Left lung (tissue), 10 donors: ENCODE data around the gene NELFE. TPM values are rescaled to one million over a fixed set of nuclear protein-coding genes. Genes with fewer than 3 reads are reported as not detected.
"Not testable (repeated sequence)": the region's sequence is repeated elsewhere in the genome, so short reads cannot be mapped to it uniquely, and the experiment has no call there.

Experiments
- ATAC-seq: fragments of 200-7000 bp; cut with Tn5 transposase; one replicate; pipeline ENCODE4 v1.9.1; 2020; ENCODE audit warnings: moderate library complexity
- DNase-seq, 4 donors: peaks; one replicate each; pipeline ENCODE4 v3.0.0-alpha.2; 2013 to 2020
- H3K27ac ChIP-seq, 2 donors: fragments of 200-600 bp; sonication (generic) in 1 of 2; one replicate each; pipeline versions ENCODE4 v1.5.0 to v1.8.0; 2020 to 2021
- H3K27me3 ChIP-seq, 2 donors: fragments of 200-600 bp; sonication (generic) in 1 of 2; one replicate each; pipeline versions ENCODE4 v1.5.0 to v1.8.0; 2020 to 2021
- H3K36me3 ChIP-seq, 2 donors: fragments of 200-600 bp; sonication (generic) in 1 of 2; one replicate each; pipeline versions ENCODE4 v1.5.0 to v1.8.0; 2020 to 2021
- H3K4me1 ChIP-seq, 2 donors: fragments of 200-600 bp; one replicate each; pipeline ENCODE4 v1.8.0; 2021
- H3K4me3 ChIP-seq, 2 donors: fragments of 200-600 bp; sonication (generic) in 1 of 2; one replicate each; pipeline versions ENCODE4 v1.5.0 to v1.8.0; 2020 to 2021; ENCODE audit warnings: mild to moderate bottlenecking in 1 of 2
- H3K9me3 ChIP-seq, 2 donors: fragments of 200-600 bp; sonication (generic) in 1 of 2; one replicate each; pipeline versions ENCODE4 v1.5.0 to v1.8.0; 2020 to 2021
- intact Hi-C, 2 donors: fragments of 100-400 bp; cut with DNase I; formaldehyde crosslinking; loops; one replicate each; pipeline versions ENCODE4 v1.11.2 to v1.14.2; 2022
- polyA plus RNA-seq, 6 donors: library from polyadenylated mRNA; unstranded; fragments of 120-200 nt; gene quantifications; one replicate each; pipeline ENCODE4 v1.2.1, GENCODE V29; 2013; ENCODE audit not compliant: insufficient read length in 6 of 6
- total RNA-seq, 2 donors: library from RNA; stranded (reverse); fragmentation: NEBNext Ultra II Directional; extraction: Animal tissue kit (Norgen Biotek cat#: 25700); gene quantifications; one replicate each; pipeline ENCODE4 v1.2.1, GENCODE V29; 2021
- TF ChIP-seq, protein P1 (sequence below), 2 donors: fragments of 200-600 bp; sonication (generic) in 1 of 2; IDR thresholded peaks; one replicate each; pipeline versions ENCODE4 v1.5.0 to v1.8.0; 2021; ENCODE audit warnings: antibody characterized with exemption in 2 of 2
- donor health status: DM: no; HTN: yes; CAD: no.
- donor health status: DM: no; HTN: no; CAD: no.

Gene NELFE
- total and polyA plus RNA-seq, 8 donors: 42.9 to 93.0 (median 81.4) TPM

DNA sequence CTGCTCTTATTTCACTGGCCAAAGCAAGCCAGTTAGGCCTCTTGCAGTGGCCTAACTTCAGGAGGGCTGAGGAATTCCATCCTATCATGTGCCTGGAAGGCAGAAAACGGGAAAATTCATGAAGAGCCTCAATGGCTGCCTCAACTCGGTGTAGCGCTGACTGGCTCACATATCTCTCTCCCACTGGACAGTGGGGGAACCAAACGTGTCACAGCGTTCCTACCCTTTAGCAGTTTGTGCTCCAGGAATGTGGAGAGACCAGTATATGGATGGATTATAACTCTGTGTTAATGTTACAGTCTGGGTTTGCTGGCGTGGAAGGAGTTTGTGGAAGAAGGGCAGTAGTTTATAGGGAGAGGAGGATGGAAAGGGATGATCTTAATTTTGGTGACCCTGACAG, 43.0 kb downstream of the NELFE start:
- intact Hi-C loops: no loop called here
- no peaks in the 10 kb centered on the region for H3K27me3 ChIP-seq

GRCh38 chr6:31915351-31915750, 43.4 kb downstream of the NELFE start:
- H3K36me3 ChIP-seq: no peaks in the 10 kb centered on the region
- DNase-seq (no peak), ATAC-seq (no peak)
- no peak overlapping the region for H3K27ac ChIP-seq
- intact Hi-C loops: no loop called here
- H3K4me1 ChIP-seq: peaks cover 0 to 15% of the 10 kb centered on the region in 2 donors
- TF ChIP-seq, protein P1, sequence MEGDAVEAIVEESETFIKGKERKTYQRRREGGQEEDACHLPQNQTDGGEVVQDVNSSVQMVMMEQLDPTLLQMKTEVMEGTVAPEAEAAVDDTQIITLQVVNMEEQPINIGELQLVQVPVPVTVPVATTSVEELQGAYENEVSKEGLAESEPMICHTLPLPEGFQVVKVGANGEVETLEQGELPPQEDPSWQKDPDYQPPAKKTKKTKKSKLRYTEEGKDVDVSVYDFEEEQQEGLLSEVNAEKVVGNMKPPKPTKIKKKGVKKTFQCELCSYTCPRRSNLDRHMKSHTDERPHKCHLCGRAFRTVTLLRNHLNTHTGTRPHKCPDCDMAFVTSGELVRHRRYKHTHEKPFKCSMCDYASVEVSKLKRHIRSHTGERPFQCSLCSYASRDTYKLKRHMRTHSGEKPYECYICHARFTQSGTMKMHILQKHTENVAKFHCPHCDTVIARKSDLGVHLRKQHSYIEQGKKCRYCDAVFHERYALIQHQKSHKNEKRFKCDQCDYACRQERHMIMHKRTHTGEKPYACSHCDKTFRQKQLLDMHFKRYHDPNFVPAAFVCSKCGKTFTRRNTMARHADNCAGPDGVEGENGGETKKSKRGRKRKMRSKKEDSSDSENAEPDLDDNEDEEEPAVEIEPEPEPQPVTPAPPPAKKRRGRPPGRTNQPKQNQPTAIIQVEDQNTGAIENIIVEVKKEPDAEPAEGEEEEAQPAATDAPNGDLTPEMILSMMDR (IDR thresholded peaks at IDR 0.05): no peak
- no peak overlapping the region for H3K4me3 ChIP-seq
- H3K9me3 ChIP-seq: no peaks in the 10 kb centered on the region
- no peaks in the 10 kb centered on the region for H3K27me3 ChIP-seq

More for the DNA sequence above, 43.0 kb downstream of the NELFE start:
- no peak overlapping the region for H3K27ac ChIP-seq
- H3K4me3 ChIP-seq: no peak overlapping the region
- TF ChIP-seq, protein P1 (IDR thresholded peaks at IDR 0.05): no peak
- no peaks in the 10 kb centered on the region for H3K9me3 ChIP-seq
- no peaks in the 10 kb centered on the region for H3K36me3 ChIP-seq
- peaks cover 0 to 17% of the 10 kb centered on the region in 2 donors for H3K4me1 ChIP-seq
- ATAC-seq: no peak
- no peak for DNase-seq

- Histone ChIP-seq H3K9me3 (no peaks in the 10 kb centered on the region), H3K27ac (peak overlapping the region in 1 of 2 donors; percentile 28), H3K4me1 (peaks cover 3 to 25% of the 10 kb centered on the region in 2 donors), H3K4me3 (no peak overlapping the region), H3K36me3 (no peaks in the 10 kb centered on the region), H3K27me3 (no peaks in the 10 kb centered on the region)
- no peak for ATAC-seq
- DNase-seq: no peak
- TF ChIP-seq, protein P1 (IDR thresholded peaks at IDR 0.05): no peak
- intact Hi-C loops: no loop called here
These were observed 46.8 kb downstream of the NELFE start for GRCh38 chr6:31911826-31912585.

GRCh38 chr6:31909298-31909697, 49.5 kb downstream of the NELFE start:
- DNase-seq, intact Hi-C loops, H3K36me3 ChIP-seq, H3K27me3 ChIP-seq, H3K9me3 ChIP-seq, H3K27ac ChIP-seq, H3K4me3 ChIP-seq, ATAC-seq: not testable (repeated sequence)
- H3K4me1 ChIP-seq: peaks cover 4 to 26% of the 10 kb centered on the region in 2 donors

DNA sequence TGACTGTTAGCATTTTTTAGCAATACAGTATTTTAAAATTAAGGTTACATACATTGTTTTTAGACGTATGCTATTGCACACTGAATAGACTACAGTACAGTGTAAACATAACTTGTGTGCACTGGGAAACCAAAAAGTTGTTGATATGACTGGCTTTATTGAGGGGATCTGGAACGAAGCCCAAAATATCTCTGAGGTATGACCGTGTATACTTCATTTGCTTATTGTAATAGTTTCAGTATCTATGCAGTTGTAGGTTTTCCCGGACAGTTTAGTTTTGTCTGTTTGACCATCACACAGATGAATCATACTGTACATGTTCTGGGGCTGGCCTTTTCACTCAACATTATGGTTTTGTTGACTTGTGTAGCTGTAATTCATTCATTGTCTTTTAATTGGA, 50.0 kb downstream of the NELFE start:
- no peak for ATAC-seq
- intact Hi-C loops: no loop called here

GRCh38 chr6:31908255-31908654, 50.5 kb downstream of the NELFE start:
- ATAC-seq, H3K36me3 ChIP-seq, intact Hi-C loops, H3K27me3 ChIP-seq, H3K9me3 ChIP-seq, H3K27ac ChIP-seq, H3K4me3 ChIP-seq, DNase-seq: not testable (repeated sequence)
- peaks cover 4 to 26% of the 10 kb centered on the region in 2 donors for H3K4me1 ChIP-seq

More for the DNA sequence above, 50.0 kb downstream of the NELFE start:
- TF ChIP-seq, protein P1 (IDR thresholded peaks at IDR 0.05): no peak
- DNase-seq: no peak
- no peak overlapping the region for H3K4me3 ChIP-seq
- no peaks in the 10 kb centered on the region for H3K27me3 ChIP-seq
- H3K36me3 ChIP-seq: no peaks in the 10 kb centered on the region
- peaks cover 4 to 26% of the 10 kb centered on the region in 2 donors for H3K4me1 ChIP-seq
- no peak overlapping the region for H3K27ac ChIP-seq
- H3K9me3 ChIP-seq: no peaks in the 10 kb centered on the region
